CD4-positive, CD25-positive, alpha-beta regulatory T cell (primary cell): ENCODE measurements around the gene KANSL1L. TPM values are rescaled to one million over a fixed set of nuclear protein-coding genes. Genes with fewer than 3 reads are reported as not detected.

Experiments used
- ATAC-seq, 2 donors: fragments of 150-1000 bp; cut with Tn5 transposase; one replicate each; pipeline ENCODE4 v1.10.0; 2021; ENCODE audit warnings: low read depth in 2 of 2, moderate number of reproducible peaks in 2 of 2, moderate library complexity in 1 of 2
- DNase-seq, 3 donors: peaks; one replicate each; pipeline versions ENCODE4 v3.0.0 to v3.0.0-alpha.2; 2012 to 2022; ENCODE audit warnings: mixed read lengths in 1 of 3
- H3K27ac ChIP-seq: one replicate; pipeline ENCODE4 v1.7.0; 2013; ENCODE audit warnings: mild to moderate bottlenecking, low read length; ENCODE audit not compliant: insufficient read depth, poor library complexity, severe bottlenecking
- H3K27me3 ChIP-seq: one replicate; pipeline ENCODE4 v1.7.0; 2013; ENCODE audit warnings: low read length; ENCODE audit not compliant: control insufficient read depth, insufficient read depth
- H3K36me3 ChIP-seq: one replicate; pipeline ENCODE4 v1.7.0; 2013; ENCODE audit warnings: mild to moderate bottlenecking, low read length, moderate library complexity; ENCODE audit not compliant: control insufficient read depth, insufficient read depth
- H3K4me1 ChIP-seq: 2 replicates; pipeline ENCODE4 v1.7.0; 2013; ENCODE audit warnings: mild to moderate bottlenecking, low read length; ENCODE audit not compliant: insufficient read depth, control insufficient read depth, poor library complexity, severe bottlenecking
- H3K4me3 ChIP-seq: one replicate; pipeline ENCODE4 v1.7.0; 2013; ENCODE audit warnings: low read depth, mild to moderate bottlenecking, low read length, moderate library complexity
- H3K9me3 ChIP-seq, 2 experiments: 1 replicate in 1 of 2; 2 replicates in 1 of 2; pipeline ENCODE4 v1.7.0; 2013; ENCODE audit warnings: low read length in 2 of 2, mild to moderate bottlenecking in 1 of 2, moderate library complexity in 1 of 2; ENCODE audit not compliant: control insufficient read depth in 2 of 2
- H3K27ac Mint-ChIP-seq, 3 donors: one replicate each; pipeline ENCODE4 v1.8.0; 2020 to 2022; ENCODE audit warnings: mild to moderate bottlenecking in 3 of 3, mixed read lengths in 3 of 3, moderate library complexity in 2 of 3
- H3K27me3 Mint-ChIP-seq: one replicate; pipeline ENCODE4 v1.8.0; 2022; ENCODE audit warnings: mild to moderate bottlenecking, mixed read lengths
- H3K36me3 Mint-ChIP-seq: one replicate; pipeline ENCODE4 v1.8.0; 2020; ENCODE audit warnings: mixed read lengths
- H3K4me1 Mint-ChIP-seq, 4 donors: one replicate each; pipeline ENCODE4 v1.8.0; 2020 to 2022; ENCODE audit warnings: mixed read lengths in 4 of 4, mild to moderate bottlenecking in 1 of 4
- H3K4me3 Mint-ChIP-seq, 4 donors: one replicate each; pipeline ENCODE4 v1.8.0; 2020 to 2022; ENCODE audit warnings: mild to moderate bottlenecking in 4 of 4, mixed read lengths in 4 of 4, moderate library complexity in 3 of 4
- H3K9me3 Mint-ChIP-seq, 7 donors: one replicate each; pipeline ENCODE4 v1.8.0; 2020 to 2022; ENCODE audit warnings: mixed read lengths in 7 of 7, mild to moderate bottlenecking in 3 of 7, moderate library complexity in 2 of 7
- polyA plus RNA-seq, 4 donors: library from polyadenylated mRNA; unstranded; fragments of 300-500 nt; fragmentation: Illumina TruSeq; gene quantifications; one replicate each; pipeline ENCODE4 v1.2.3, GENCODE V29; 2021
- total RNA-seq: library from RNA; stranded (reverse); gene quantifications from one replicate; pipeline ENCODE4 v1.2.3, GENCODE V29; 2022

Gene KANSL1L
- total and polyA plus RNA-seq, 5 donors from 2014 or later = 0.49 to 7.3 (median 0.96) TPM

- Histone ChIP-seq H3K27ac (no peak overlapping the region), H3K27me3 (peaks cover 33% of the 10 kb centered on the region), H3K9me3 (no peaks in the 10 kb centered on the region), H3K4me3 (no peak overlapping the region), H3K4me1 (no peaks in the 10 kb centered on the region), H3K36me3 (no peaks in the 10 kb centered on the region)
- H3K4me3 Mint-ChIP-seq = no peak overlapping the region
- H3K27ac Mint-ChIP-seq = no peak overlapping the region
- ATAC-seq (no peak), DNase-seq (no peak)
- H3K9me3 Mint-ChIP-seq = no peaks in the 10 kb centered on the region
- peaks cover 60% of the 10 kb centered on the region for H3K27me3 Mint-ChIP-seq
- no peaks in the 10 kb centered on the region for H3K4me1 Mint-ChIP-seq
- H3K36me3 Mint-ChIP-seq = no peaks in the 10 kb centered on the region
Measured at GRCh38 chr2:209990838-209991237, 180.4 kb downstream of the KANSL1L start.

- Mint-ChIP-seq H3K27ac (no peak overlapping the region), H3K27me3 (peaks cover 67% of the 10 kb centered on the region), H3K4me1 (no peaks in the 10 kb centered on the region), H3K9me3 (no peaks in the 10 kb centered on the region), H3K4me3 (no peak overlapping the region), H3K36me3 (no peaks in the 10 kb centered on the region)
- Histone ChIP-seq H3K36me3 (no peaks in the 10 kb centered on the region), H3K27ac (no peak overlapping the region), H3K9me3 (no peaks in the 10 kb centered on the region), H3K4me3 (no peak overlapping the region), H3K27me3 (peaks cover 50% of the 10 kb centered on the region), H3K4me1 (no peaks in the 10 kb centered on the region)
- ATAC-seq = no peak
- DNase-seq = no peak
Measured at GRCh38 chr2:209988010-209988409, 183.2 kb downstream of the KANSL1L start.

DNA sequence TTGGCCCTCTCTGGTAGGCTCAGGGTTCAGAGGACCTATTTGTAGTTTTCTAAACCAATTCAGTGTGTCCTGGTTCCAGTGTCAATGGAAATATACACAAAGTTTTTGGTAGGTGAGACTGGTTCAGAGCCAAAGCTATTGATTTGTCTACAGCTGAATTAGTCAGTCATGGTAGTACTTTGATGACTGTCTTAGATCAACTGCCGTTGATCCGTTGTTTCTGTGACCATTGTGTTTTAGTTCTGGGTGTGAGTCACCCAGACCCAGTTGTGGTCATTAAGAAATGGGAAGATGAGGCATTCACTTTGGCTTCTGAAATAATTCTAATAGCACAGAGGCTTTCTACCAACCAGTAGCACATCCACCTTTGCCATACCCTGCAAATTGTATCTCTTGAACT, 184.8 kb downstream of the KANSL1L start:
- Mint-ChIP-seq H3K4me1 (no peaks in the 10 kb centered on the region), H3K27me3 (peaks cover 66% of the 10 kb centered on the region), H3K36me3 (no peaks in the 10 kb centered on the region), H3K27ac (no peak overlapping the region), H3K4me3 (no peak overlapping the region), H3K9me3 (no peaks in the 10 kb centered on the region)
- Histone ChIP-seq H3K36me3 (no peaks in the 10 kb centered on the region), H3K4me1 (no peaks in the 10 kb centered on the region), H3K9me3 (no peaks in the 10 kb centered on the region), H3K4me3 (no peak overlapping the region), H3K27me3 (peaks cover 48% of the 10 kb centered on the region), H3K27ac (no peak overlapping the region)
- DNase-seq (no peak), ATAC-seq (no peak)

DNA sequence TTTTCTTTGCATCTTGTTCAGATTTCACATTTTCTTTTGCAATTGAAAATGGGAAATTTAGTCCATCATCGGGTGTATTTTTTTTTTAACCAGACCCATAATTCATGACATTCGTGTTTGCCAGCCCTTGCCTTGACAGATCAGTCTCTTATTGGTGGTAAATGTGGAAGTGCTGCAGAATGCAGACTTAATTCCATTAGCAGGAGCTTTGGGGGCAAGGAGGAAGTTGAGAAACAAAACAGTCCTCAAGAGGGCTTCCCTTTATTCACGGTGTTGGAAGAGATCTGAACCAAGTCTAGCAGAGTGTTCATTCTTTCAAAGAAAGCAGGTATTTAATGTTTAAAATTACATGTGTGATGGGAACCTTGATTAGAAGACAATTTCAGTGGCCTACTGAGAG, 185.3 kb downstream of the KANSL1L start:
- Mint-ChIP-seq H3K4me1 (no peaks in the 10 kb centered on the region), H3K9me3 (no peaks in the 10 kb centered on the region), H3K27ac (no peak overlapping the region), H3K4me3 (no peak overlapping the region), H3K36me3 (no peaks in the 10 kb centered on the region), H3K27me3 (peaks cover 68% of the 10 kb centered on the region)
- Histone ChIP-seq H3K4me3 (no peak overlapping the region), H3K36me3 (no peaks in the 10 kb centered on the region), H3K4me1 (no peaks in the 10 kb centered on the region), H3K27ac (no peak overlapping the region), H3K9me3 (no peaks in the 10 kb centered on the region), H3K27me3 (peaks cover 48% of the 10 kb centered on the region)
- ATAC-seq = no peak
- DNase-seq = no peak

GRCh38 chr2:209984291-209984690, 186.9 kb downstream of the KANSL1L start:
- Mint-ChIP-seq H3K27ac (no peak overlapping the region), H3K36me3 (no peaks in the 10 kb centered on the region), H3K27me3 (peaks cover 65% of the 10 kb centered on the region), H3K4me1 (no peaks in the 10 kb centered on the region), H3K9me3 (no peaks in the 10 kb centered on the region), H3K4me3 (no peak overlapping the region)
- H3K36me3 ChIP-seq = no peaks in the 10 kb centered on the region
- DNase-seq = no peak
- H3K4me3 ChIP-seq = no peak overlapping the region
- no peak overlapping the region for H3K27ac ChIP-seq
- no peaks in the 10 kb centered on the region for H3K9me3 ChIP-seq
- no peak for ATAC-seq
- H3K27me3 ChIP-seq = peaks cover 38% of the 10 kb centered on the region
- no peaks in the 10 kb centered on the region for H3K4me1 ChIP-seq

GRCh38 chr2:209977386-209978239, 193.6 kb downstream of the KANSL1L start:
- ATAC-seq (no peak), DNase-seq (peak in 2 of 3 donors; percentile 51 to 56)
- Mint-ChIP-seq H3K36me3 (no peaks in the 10 kb centered on the region), H3K27me3 (peaks cover 32% of the 10 kb centered on the region), H3K4me1 (no peaks in the 10 kb centered on the region), H3K27ac (no peak overlapping the region), H3K4me3 (no peak overlapping the region), H3K9me3 (no peaks in the 10 kb centered on the region)
- H3K27ac ChIP-seq = no peak overlapping the region
- no peaks in the 10 kb centered on the region for H3K36me3 ChIP-seq
- no peaks in the 10 kb centered on the region for H3K9me3 ChIP-seq
- H3K4me3 ChIP-seq = no peak overlapping the region
- no peaks in the 10 kb centered on the region for H3K4me1 ChIP-seq
- H3K27me3 ChIP-seq = peaks cover 10% of the 10 kb centered on the region

DNA sequence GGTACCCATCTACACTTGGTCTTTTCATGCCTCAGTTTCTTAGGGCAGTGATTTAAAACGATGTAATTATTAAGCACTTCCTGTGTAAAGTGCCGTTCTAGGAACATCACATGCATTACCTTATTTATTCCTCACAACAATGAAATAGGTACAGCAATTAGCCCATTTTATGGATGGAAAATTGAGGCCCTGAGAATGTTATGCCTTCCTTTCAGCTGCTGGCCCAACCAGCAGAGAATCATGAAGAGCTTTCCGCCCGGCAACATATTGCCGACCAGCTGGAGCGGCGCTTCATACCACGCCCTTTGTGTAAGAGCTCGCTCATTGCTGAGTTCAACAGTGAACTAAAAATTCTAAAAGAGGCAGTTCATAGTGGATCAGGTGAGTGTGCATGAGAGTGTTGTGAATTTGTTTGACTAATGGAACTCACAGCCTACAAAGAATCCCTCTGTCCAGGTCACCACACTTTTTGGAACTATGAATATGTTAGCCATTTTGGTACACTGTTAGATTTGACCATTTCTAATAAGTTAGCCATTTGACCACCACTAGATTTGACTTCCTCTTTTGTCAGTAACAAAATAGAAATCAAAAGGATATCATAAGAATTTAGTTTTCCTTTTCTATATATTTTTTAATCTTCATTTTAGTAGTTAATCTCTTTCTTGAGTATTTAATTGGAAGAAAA, 194.4 kb downstream of the KANSL1L start:
- Histone ChIP-seq H3K27me3 (peaks cover 10% of the 10 kb centered on the region), H3K4me1 (no peaks in the 10 kb centered on the region), H3K36me3 (no peaks in the 10 kb centered on the region), H3K27ac (no peak overlapping the region), H3K9me3 (no peaks in the 10 kb centered on the region), H3K4me3 (no peak overlapping the region)
- H3K27me3 Mint-ChIP-seq = peaks cover 29% of the 10 kb centered on the region
- H3K27ac Mint-ChIP-seq = no peak overlapping the region
- ATAC-seq (no peak), DNase-seq (no peak)
- H3K4me1 Mint-ChIP-seq = no peaks in the 10 kb centered on the region
- no peaks in the 10 kb centered on the region for H3K36me3 Mint-ChIP-seq
- H3K4me3 Mint-ChIP-seq = no peak overlapping the region
- H3K9me3 Mint-ChIP-seq = no peaks in the 10 kb centered on the region

DNA sequence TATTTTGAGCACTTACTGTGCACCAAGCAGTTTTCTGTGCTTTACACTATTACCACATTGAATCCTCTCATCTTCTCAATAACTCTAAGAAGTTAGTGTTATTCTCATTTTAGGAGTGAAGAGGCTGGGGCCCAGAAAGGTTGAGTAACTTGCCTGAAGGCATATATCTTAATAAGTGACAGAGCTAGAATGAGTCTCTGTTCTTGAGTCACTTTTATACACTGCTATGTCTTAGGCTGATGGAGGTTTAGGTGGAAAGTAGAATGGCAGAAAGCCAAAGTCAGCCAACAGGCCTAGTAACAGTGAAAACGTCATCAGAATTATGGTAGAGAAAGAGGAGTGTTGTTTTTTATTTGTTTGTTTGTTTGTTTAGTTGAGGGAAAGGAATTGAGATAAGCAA, 196.6 kb downstream of the KANSL1L start:
- no peaks in the 10 kb centered on the region for H3K9me3 Mint-ChIP-seq

More for the DNA sequence above, 196.6 kb downstream of the KANSL1L start:
- Mint-ChIP-seq H3K27me3 (peaks cover 16% of the 10 kb centered on the region), H3K27ac (no peak overlapping the region), H3K4me1 (no peaks in the 10 kb centered on the region), H3K36me3 (no peaks in the 10 kb centered on the region), H3K4me3 (no peak overlapping the region)
- Histone ChIP-seq H3K4me1 (no peaks in the 10 kb centered on the region), H3K36me3 (no peaks in the 10 kb centered on the region), H3K9me3 (no peaks in the 10 kb centered on the region), H3K27ac (no peak overlapping the region), H3K4me3 (no peak overlapping the region), H3K27me3 (peaks cover 11% of the 10 kb centered on the region)
- ATAC-seq (no peak), DNase-seq (no peak)
